DOHH2 (cell line): ENCODE results near the gene PIGL.

Experiments
- CTCF ChIP-seq: fragments of 200-600 bp; sonication (generic); IDR thresholded peaks from one replicate; pipeline ENCODE4 v1.5.1; 2014; ENCODE audit warnings: antibody characterized with exemption, mild to moderate bottlenecking, low read depth, low read length; ENCODE audit not compliant: poor library complexity, severe bottlenecking
- EZH2phosphoT487 ChIP-seq: fragments of 200-600 bp; sonication (generic); IDR thresholded peaks from 2 replicates; pipeline ENCODE4 v1.6.1; 2017; ENCODE audit warnings: borderline replicate concordance, mild to moderate bottlenecking, antibody characterized with exemption, low read length, moderate library complexity, mixed read lengths

DNA sequence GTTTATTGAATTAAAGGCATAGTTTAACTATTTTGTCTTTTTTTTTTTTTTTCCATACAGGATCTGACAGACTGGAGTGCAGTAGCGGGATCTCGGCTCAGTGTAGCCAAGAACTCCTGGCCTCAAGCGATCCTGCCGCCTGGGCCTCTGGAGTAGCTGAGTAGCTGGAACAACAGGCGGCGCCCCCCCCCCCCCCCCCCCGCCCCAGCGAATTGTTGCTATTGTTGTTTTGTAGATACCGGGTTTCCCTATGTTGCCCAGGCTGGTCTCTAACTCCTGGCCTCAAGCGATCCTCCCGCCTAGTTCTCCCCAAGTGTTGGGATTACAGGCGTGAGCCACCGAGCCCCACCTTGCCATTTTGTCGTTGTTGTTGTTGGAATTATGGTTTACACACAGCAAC, 137.6 kb downstream of the PIGL start:
- TF ChIP-seq CTCF (no peak), EZH2phosphoT487 (no peak)
